Measurements from ENCODE around the gene RERE.

The RERE gene

GRCh38 chr1:8497210-8497819, 320.1 kb downstream of the RERE start:
- no peak for DNase-seq

DNA sequence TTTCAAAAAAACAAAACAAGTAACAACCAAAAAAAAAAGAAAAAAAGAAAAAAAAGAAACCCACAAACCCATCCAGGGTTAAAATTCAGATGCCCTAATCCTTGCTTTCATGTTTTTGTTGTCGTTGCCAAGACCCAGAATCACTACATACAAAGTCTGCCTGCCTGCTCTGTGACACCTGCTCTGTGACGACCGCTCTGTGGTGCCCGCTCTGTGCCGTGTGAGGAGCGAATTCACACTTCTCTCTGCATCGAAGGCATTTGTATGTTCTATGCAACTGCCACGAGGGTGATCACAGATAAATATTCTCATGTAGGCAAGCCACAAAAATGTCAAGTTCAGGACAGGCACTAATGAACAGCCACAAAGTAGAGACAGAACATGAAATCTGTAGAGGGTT, 321.0 kb downstream of the RERE start:
- peak; percentile 41 to 66 for DNase-seq

DNA sequence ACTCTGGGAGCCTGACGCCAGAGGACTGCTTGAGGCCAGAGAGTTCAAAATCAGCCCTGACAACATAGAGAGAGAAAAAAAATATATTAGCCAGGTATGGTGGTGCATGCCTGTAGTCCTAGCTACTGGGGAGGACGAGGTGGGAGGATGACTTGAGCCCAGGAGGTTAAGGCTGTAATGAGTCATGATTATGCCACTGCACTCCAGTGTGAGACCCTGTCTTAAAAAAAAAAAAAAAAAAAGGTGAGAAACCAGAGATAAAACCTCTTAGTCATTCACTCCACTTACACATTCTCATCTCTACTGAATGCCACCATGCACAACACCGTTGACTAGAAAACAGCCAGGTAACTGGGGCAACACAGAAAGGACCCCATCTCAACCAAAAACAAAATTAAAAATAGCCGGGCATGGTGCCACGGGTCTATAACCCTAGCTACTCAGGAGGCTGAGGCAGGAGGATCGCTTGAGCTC, 321.5 kb downstream of the RERE start:
- DNase-seq = peak; percentile 4 to 16

- DNase-seq = no peak
These were observed 322.8 kb downstream of the RERE start for GRCh38 chr1:8494681-8495080.

DNA sequence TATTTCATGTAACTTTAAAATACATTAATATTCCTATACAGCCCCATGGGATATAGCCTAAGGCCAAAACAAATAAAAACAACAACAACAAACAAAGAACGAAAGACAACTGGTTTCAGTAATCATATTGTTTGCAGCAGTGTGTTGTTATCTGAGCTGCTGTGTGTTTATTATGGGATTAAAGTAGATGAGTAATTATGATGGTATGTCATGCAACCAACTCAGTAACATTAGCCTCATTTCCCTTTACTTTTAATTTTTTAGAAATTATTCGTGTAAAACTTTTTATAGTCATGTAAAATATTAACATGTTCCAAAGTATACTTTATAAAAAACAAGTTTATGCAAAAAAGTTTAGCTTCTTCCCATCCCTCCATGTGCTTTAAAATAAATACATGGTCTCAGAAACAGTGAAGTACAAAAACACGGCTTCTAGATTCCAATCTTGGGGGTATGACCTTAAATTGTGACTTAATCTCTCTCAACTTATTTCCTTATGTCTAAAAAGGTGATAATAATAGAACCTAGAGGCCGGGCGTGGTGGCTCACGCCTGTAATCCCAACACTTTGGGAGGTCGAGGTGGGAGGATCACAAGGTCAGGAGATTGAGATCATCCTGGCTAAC, 323.4 kb downstream of the RERE start:
- DNase-seq = no peak

DNA sequence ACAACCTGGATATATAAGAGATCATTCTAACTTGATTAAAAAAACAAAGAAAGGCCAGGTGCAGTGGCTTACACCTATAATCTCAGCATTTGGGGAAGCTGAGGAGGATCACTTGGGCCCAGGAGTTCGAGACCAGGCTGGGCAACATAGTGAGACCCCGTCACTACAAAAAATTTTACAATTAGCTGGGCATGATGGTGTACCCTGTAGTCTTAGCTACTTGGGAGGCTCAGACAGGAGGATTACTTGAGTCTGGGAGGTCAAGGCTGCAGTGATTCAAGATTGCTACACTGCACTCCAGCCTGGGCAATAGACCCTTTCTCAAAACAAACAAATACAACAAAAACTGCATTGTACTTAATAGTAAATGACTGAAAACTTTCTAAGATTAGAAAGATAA, 330.2 kb downstream of the RERE start:
- no peak for DNase-seq

DNA sequence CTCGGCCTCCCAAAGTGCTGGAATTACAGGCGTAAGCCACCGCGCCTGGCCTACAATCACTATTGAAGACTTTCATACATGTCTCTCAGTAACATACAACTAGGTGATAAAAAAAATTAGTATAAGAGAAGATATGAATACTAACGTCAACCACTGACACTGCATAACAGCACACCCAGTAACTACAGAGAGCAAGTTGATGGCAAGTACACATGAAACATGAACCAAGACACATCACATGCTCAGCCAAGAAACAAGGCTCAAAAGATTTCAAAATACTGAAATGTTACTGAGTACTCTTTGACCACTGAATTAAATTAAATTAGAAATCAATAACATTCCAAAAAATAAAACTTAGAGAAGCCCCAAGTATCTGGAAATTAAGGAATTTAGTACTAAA, 331.4 kb downstream of the RERE start:
- DNase-seq = no peak

DNA sequence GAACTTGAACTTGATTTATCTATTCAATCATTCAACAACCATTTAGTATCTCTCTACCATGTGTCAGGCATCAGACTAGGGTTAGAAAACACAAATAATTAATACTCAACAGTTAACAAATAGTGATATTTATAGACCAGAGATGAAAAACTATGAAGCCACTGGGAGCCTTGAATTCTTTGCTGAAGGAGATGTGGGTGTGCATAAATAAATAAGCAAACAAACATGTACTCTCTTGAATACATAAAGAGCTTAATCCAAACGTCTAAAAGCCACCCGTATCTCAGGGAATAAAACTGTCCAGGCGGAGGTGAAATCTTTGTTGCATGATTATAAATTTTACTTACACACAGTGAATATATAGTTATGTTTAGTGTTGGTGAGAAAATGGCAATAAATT, 333.9 kb downstream of the RERE start:
- no peak for DNase-seq

DNA sequence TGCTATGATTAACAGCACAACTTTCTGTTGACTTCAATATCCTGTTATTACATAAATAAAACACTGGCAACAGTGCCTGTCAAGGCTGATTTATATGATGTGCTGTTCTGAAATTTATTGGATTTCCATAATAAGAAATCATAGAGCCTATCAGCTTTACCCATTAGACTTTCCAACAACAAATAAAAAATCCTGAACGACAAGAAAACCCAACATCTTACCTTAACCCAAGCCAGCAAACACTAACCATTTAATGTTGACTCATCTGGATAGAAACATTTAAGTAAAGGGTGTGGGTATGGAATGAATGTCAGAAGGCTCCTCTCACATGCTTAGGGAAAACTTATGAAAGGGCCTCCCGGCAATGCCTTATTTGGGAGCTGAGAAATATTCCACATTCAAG, 334.5 kb downstream of the RERE start:
- no peak for DNase-seq

DNA sequence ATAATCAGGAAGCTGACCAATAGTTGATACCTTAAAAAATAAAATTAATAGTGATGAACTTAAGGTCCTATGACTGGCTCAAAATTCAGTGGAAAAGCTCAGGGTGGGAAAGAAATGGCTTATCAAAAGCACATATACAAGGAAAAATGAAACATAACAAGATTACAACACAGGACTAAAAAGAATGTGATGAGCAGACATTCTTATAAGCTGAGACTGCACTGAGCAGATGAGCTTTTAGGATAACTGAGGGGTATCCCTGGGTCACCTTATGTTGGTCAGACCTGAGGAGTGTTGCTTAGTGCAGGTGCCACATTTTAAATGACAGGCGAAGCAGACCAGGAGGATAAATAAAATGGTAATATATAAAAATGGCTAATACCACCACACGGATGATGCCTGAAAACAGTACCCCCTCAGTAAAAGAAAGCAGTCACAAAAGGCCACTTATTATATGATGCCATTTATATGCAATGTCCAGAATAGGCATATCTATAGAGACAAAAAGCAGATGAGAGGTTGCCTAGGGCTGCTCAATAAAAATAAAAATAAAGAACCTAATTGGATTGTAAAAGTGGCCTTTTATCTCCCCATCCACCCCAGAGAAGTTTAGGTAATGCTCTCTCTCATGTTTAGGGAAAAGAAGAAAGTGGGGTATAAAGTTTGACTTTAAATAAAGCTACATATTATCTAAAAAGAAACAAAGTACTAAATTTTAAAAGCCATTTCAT, 335.6 kb downstream of the RERE start:
- DNase-seq = no peak

DNA sequence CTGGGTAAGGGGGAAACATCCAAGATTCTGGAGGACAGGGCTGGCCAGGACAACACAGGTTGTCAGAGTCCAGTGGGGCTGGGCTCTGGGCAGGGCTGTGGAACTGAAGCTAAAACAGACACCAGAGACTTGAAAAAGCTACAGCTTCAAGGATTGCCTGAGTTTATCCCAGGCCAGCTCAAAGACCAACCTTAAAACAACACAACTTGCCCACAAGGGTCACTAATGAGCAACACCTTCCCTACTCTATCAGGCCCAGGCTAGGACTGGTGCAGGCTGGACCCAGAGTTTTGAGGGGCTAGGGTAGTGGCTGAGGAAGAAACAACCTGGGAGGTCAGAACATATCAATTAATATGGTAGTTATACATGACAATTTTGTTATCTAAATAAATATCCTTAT, 338.9 kb downstream of the RERE start:
- no peak for DNase-seq

DNA sequence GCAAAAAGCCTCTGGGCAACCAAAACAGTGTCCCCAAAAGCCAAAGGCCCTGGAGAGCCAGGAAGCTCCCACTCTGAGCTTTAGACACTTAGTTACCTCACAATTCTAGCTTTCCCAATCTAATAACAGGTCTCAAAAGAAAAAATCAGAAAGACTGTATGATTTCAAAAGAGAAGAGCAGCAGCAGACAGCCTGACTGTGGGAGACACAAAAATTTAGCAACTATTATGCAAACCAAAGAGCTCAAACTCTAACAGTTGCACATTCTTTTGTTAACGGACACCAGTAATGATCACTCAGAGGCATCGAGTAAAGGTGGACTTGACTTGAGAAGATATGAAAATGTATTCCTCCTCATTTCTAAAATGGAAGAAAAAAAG, 339.5 kb downstream of the RERE start:
- DNase-seq = no peak

GRCh38 chr1:8477166-8477982, 340.1 kb downstream of the RERE start:
- no peak for DNase-seq

DNA sequence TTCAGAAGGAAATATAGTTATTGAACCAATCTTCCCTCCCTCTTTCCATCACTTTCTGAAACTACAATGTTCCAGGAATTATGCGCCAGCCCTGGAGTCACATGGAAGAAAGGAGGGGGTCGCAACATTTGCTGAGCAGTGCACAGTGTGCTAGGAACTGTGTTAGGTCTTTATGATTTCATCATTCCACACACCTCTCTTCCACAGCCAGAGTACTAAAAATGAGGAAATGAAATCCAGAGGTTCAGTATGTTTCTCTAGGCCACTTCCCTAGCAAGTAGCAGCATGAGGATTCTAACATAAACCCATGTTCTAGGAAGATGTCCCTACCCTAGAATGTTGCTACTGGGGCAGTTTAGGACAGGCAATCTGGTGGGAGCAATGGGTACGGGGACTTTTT, 341.4 kb downstream of the RERE start:
- DNase-seq = no peak

DNA sequence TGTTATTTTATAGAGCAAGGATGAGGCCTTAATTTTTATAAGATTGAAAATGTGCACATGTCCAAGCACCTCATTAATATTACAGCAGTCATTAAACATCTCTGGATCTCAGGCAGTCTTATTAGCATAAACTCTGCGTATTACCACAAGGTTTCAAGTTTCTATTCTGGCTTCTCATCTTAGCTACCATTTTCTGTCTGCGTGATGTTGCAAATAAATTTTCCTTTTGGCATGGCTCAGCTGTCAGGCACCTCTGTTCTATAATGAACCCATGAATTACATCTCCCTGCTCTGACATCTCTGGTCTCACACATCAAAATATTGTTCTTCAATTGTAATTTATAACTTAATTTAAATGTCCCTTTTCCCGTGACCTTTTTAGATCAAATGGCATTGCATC, 343.1 kb downstream of the RERE start:
- DNase-seq = no peak

DNA sequence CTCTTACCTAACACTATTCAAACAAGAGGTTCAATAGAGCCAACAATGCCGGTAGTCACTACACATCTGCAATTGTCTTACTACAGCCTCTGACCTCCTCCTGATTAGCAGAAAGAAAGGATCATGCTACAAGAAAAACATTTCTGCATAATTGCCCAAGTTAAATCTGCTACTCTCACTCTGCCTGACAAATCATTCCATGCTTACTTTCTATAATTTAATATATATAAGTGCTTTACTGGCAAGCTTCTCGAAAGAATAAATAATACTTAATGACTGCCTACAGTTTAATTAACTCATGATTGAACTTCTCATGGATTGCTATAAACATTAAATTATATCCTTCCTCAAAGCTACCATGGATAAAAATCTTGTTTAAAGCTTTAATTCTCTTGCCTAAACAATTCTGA, 343.5 kb downstream of the RERE start:
- no peak for DNase-seq

GRCh38 chr1:8473121-8473875, 344.1 kb downstream of the RERE start:
- no peak for DNase-seq

DNA sequence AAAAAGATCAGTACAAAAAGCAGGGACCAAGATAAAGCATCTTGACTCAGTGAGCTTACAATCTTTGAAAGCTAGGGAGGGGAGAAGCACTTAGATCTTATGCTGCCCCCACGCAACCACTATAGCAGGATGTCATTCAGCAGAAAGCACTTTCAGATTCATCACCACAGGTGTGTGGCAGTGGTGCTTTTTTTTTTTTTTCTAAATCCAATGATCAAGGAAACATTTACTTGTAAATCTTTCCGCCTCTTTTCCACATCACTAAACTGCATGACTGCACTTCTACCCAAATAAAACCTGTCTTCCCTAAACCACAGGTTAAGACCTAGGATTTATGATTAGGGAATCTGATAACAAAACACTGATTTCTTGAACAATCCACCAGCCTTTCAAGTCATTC, 344.8 kb downstream of the RERE start:
- peak; percentile 18 to 25 for DNase-seq

- DNase-seq = no peak
These were observed 346.0 kb downstream of the RERE start for GRCh38 chr1:8471451-8471850.

DNA sequence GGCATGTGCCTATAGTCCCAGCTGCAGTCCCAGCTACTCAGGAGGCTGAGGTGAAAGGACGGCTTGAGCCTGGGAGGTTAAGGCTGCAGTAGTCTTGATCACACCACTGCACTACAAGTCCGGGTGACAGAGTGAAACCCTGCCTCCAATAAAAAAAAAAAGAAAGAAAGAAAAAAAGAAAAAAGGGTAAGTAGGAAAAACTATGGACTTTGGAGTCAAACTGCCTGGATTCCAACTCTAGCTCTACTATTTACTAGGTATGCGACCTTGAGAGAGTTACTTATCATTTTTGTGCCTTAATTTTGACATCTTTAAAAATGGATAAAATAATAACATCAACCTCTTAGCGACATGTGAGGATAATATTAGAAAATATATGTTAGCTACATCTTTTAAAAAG, 348.7 kb downstream of the RERE start:
- no peak for DNase-seq

GRCh38 chr1:8467308-8467707, 350.1 kb downstream of the RERE start:
- DNase-seq = no peak

GRCh38 chr1:8465692-8466091, 351.7 kb downstream of the RERE start:
- peak in 1 of 2 donors; percentile 10 for DNase-seq

DNA sequence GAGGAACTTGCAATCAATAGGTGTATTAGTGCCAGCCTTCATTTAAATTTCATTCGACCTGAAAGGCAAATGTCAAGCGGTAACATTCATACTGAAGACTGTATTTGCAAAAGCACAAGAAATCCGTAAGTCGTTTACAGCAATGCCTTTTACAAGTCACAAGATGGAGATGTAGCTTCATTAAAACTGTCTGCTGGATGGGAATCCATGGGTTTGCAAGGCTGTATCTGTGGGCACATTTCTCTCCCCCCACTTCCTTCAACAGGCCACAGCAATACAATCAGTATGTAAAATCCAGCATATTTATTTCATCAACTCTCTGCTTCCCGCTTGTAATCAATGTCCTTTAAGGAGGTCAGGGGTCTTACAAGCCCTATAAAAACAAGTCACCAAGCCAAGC, 352.4 kb downstream of the RERE start:
- no peak for DNase-seq
